Neural crest cell (in vitro differentiated cells): ENCODE data around the gene SYNM. TPM values are rescaled to one million over a fixed set of nuclear protein-coding genes. Genes with fewer than 3 reads are reported as not detected.

Source experiments
- DNase-seq: peaks from one replicate; pipeline ENCODE4 v3.0.0; 2021; ENCODE audit warnings: low read depth, mixed read lengths, low spot score
- H3K27ac Mint-ChIP-seq: one replicate; pipeline ENCODE4 v1.8.0; 2021; ENCODE audit warnings: mild to moderate bottlenecking, mixed read lengths; ENCODE audit not compliant: unreplicated experiment
- H3K27me3 Mint-ChIP-seq: 2 replicates; pipeline ENCODE4 v1.8.0; 2021; ENCODE audit warnings: low read depth, mild to moderate bottlenecking, mixed read lengths
- H3K36me3 Mint-ChIP-seq: 2 replicates; pipeline ENCODE4 v1.8.0; 2021; ENCODE audit warnings: low read depth, mild to moderate bottlenecking, mixed read lengths
- H3K4me1 Mint-ChIP-seq: 2 replicates; pipeline ENCODE4 v1.8.0; 2021; ENCODE audit warnings: mixed read lengths
- H3K4me3 Mint-ChIP-seq: one replicate; pipeline ENCODE4 v1.8.0; 2021; ENCODE audit warnings: mild to moderate bottlenecking, mixed read lengths
- H3K9me3 Mint-ChIP-seq: 2 replicates; pipeline ENCODE4 v1.8.0; 2021; ENCODE audit warnings: mixed read lengths
- total RNA-seq: library from RNA; stranded (reverse); gene quantifications from 2 replicates; pipeline ENCODE4 v1.2.1, GENCODE V29; 2021
- TF ChIP-seq, protein P1 (sequence below): fragments of 200-600 bp; sonication (generic); conservative IDR thresholded peaks from 2 replicates; pipeline ENCODE4 v1.5.0; 2021; ENCODE audit warnings: antibody characterized with exemption, mild to moderate bottlenecking

SYNM gene
- total RNA-seq, 1 donor from 2014 or later, result 3.1 TPM

DNA sequence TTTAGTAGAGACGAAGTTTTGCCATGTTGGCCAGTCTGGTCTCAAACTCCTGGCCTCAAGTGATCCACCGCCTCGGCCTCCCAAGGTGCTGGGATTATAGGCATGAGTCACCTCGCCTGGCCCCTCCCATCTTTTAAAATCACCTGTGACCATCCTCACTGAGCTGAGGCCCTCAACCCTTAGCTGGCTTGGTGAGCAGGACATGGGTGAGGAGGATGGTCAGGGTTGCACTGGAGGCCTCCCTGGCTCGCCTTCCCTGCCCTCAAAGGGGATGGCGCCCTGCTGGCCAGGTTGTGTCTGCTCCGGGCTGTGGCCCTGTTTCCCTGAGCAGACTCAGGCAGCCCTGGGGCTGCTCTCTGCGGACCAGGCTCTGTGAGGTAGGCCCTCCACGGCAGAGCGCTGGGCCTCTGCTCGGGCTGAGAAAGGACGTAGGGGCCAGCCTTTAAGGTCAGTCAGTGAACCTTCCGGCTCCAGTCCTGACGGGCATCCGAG is 33.7 kb downstream of the SYNM start:
- Mint-ChIP-seq H3K9me3 (no peaks in the 10 kb centered on the region), H3K4me1 (peaks cover 28% of the 10 kb centered on the region), H3K27me3 (no peaks in the 10 kb centered on the region), H3K36me3 (peaks cover 8% of the 10 kb centered on the region), H3K27ac (no peak overlapping the region), H3K4me3 (no peak overlapping the region)
- no peak for DNase-seq
- TF ChIP-seq, protein P1, sequence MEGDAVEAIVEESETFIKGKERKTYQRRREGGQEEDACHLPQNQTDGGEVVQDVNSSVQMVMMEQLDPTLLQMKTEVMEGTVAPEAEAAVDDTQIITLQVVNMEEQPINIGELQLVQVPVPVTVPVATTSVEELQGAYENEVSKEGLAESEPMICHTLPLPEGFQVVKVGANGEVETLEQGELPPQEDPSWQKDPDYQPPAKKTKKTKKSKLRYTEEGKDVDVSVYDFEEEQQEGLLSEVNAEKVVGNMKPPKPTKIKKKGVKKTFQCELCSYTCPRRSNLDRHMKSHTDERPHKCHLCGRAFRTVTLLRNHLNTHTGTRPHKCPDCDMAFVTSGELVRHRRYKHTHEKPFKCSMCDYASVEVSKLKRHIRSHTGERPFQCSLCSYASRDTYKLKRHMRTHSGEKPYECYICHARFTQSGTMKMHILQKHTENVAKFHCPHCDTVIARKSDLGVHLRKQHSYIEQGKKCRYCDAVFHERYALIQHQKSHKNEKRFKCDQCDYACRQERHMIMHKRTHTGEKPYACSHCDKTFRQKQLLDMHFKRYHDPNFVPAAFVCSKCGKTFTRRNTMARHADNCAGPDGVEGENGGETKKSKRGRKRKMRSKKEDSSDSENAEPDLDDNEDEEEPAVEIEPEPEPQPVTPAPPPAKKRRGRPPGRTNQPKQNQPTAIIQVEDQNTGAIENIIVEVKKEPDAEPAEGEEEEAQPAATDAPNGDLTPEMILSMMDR, result no peak

DNA sequence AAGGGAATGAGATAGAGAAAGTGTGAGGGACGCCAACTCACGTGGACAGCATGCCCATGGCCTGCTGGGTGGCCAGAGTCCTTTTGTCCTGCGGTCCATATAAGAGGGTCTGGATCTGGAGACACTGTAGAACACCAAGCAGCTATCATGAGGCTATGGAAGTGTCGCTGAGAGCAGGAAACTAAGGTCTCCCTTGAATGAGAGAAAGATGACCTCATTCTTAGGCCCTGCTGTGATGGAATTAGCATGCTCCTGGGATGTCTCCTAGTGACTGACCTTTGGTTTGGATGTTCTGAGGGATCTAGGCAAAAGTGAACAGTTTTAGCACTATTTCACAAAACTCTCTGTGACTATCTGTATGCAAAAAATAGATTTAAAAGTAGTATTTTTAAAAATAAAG is 34.4 kb downstream of the SYNM start:
- H3K4me1 Mint-ChIP-seq, result peaks cover 35% of the 10 kb centered on the region
- H3K36me3 Mint-ChIP-seq, result peaks cover 8% of the 10 kb centered on the region
- no peaks in the 10 kb centered on the region for H3K27me3 Mint-ChIP-seq
- no peak overlapping the region for H3K4me3 Mint-ChIP-seq
- no peaks in the 10 kb centered on the region for H3K9me3 Mint-ChIP-seq
- H3K27ac Mint-ChIP-seq, result peak overlapping the region; percentile 73
- TF ChIP-seq, protein P1, result no peak
- DNase-seq, result no peak

DNA sequence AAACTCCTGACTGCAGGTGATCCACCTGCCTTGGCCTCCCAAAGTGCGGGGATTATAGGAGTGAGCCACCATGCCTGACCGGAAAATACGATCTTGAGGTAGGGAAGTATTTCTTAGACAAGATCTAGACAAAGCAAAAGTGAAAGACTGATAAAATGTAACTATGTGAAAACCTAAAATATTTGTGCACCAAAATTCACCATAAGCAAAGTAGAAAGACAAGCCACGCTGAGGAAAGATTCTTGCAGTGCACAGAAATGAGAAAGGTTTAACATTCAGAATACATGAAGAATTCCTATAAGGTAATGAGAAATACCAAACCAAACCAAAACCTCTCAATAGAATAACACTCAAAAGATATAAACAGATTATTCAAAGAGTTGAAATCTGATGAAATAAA is 35.7 kb downstream of the SYNM start:
- Mint-ChIP-seq H3K9me3 (no peaks in the 10 kb centered on the region), H3K27ac (no peak overlapping the region), H3K27me3 (no peaks in the 10 kb centered on the region), H3K36me3 (peaks cover 8% of the 10 kb centered on the region), H3K4me1 (peaks cover 22% of the 10 kb centered on the region), H3K4me3 (no peak overlapping the region)
- TF ChIP-seq, protein P1, result no peak
- DNase-seq, result no peak

DNA sequence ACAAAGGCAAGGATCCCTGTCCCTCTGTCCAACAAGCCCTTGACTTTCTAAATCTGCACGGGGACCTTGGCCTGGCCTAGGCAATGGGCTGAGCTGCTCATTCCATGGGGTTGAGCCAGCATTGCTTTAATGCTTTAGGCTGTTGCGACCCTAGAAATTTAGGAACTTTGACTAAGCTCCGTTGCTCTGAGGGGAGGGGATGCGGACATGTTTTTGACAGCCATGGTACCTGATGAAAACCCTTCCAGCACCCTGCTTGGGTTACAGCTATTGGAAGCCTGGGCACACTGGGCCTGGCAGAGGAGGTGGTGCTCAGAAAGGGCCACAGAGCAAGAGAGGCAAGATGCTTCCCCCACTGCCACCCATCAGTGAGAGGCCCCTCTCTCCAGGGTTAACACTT is 37.1 kb downstream of the SYNM start:
- peaks cover 7% of the 10 kb centered on the region for H3K36me3 Mint-ChIP-seq
- no peaks in the 10 kb centered on the region for H3K9me3 Mint-ChIP-seq

DNA sequence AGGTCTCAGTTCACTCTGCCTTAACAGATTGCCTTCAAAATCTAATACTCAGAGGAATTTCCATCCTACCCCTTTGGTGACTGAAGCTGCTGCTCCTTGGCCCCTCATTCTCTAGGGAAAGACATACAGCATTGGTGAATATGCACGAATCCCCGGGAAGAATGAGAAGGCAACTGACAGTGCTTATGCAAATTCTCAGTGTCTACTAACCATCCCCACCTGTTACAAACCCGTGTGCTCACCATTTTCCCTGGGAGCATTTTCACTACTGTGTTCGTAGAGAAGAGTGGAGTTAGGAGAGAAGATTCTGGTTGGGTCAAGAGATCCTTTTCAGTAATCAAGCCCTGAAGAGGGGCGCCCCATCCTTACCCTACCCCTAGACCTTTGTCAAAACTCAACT is 37.7 kb downstream of the SYNM start:
- H3K4me3 Mint-ChIP-seq, result no peak overlapping the region
- H3K4me1 Mint-ChIP-seq, result peaks cover 20% of the 10 kb centered on the region
- H3K27ac Mint-ChIP-seq, result no peak overlapping the region
- H3K27me3 Mint-ChIP-seq, result no peaks in the 10 kb centered on the region
- no peaks in the 10 kb centered on the region for H3K9me3 Mint-ChIP-seq
- DNase-seq, result no peak
- TF ChIP-seq, protein P1, result no peak
- peaks cover 7% of the 10 kb centered on the region for H3K36me3 Mint-ChIP-seq

More for the DNA sequence above, 37.1 kb downstream of the SYNM start:
- Mint-ChIP-seq H3K4me3 (no peak overlapping the region), H3K27me3 (no peaks in the 10 kb centered on the region), H3K4me1 (peaks cover 20% of the 10 kb centered on the region), H3K27ac (no peak overlapping the region)
- TF ChIP-seq, protein P1, result no peak
- DNase-seq, result no peak
